ENCODE results near the gene HNRNPH3.

- TF ChIP-seq POLR2A (IDR thresholded peaks at IDR 0.05) = no peak
- TF ChIP-seq, protein P1, sequence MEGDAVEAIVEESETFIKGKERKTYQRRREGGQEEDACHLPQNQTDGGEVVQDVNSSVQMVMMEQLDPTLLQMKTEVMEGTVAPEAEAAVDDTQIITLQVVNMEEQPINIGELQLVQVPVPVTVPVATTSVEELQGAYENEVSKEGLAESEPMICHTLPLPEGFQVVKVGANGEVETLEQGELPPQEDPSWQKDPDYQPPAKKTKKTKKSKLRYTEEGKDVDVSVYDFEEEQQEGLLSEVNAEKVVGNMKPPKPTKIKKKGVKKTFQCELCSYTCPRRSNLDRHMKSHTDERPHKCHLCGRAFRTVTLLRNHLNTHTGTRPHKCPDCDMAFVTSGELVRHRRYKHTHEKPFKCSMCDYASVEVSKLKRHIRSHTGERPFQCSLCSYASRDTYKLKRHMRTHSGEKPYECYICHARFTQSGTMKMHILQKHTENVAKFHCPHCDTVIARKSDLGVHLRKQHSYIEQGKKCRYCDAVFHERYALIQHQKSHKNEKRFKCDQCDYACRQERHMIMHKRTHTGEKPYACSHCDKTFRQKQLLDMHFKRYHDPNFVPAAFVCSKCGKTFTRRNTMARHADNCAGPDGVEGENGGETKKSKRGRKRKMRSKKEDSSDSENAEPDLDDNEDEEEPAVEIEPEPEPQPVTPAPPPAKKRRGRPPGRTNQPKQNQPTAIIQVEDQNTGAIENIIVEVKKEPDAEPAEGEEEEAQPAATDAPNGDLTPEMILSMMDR (IDR thresholded peaks at IDR 0.05) = no peak
These were observed 43.1 kb upstream of the HNRNPH3 start for GRCh38 chr10:68288717-68289116.
